Osteoblast (primary cell): Measurements from ENCODE around the gene KLLN. TPM values are rescaled to one million over a fixed set of nuclear protein-coding genes. Genes with fewer than 3 reads are reported as not detected.

Experiments
- DNase-seq: peaks from one replicate; pipeline ENCODE4 v3.0.0; 2011; ENCODE audit warnings: low spot score, mixed read lengths; ENCODE audit not compliant: insufficient read length; ENCODE audit errors: missing footprints
- H2AFZ ChIP-seq: 2 replicates; pipeline ENCODE4 v1.6.0; 2011; ENCODE audit warnings: mild to moderate bottlenecking, low read length
- H3K27ac ChIP-seq: 2 replicates; pipeline ENCODE4 v1.5.1; 2011; ENCODE audit warnings: mild to moderate bottlenecking, low read depth, low read length, moderate library complexity
- H3K27me3 ChIP-seq: 2 replicates; pipeline ENCODE4 v1.6.0; 2012; ENCODE audit warnings: mild to moderate bottlenecking, control low read depth, inconsistent platforms, low read length, moderate library complexity; ENCODE audit not compliant: insufficient read depth
- H3K36me3 ChIP-seq: 2 replicates; pipeline ENCODE4 v1.5.1; 2011; ENCODE audit warnings: mild to moderate bottlenecking, low read length, control low read depth, moderate library complexity; ENCODE audit not compliant: insufficient read depth
- H3K4me1 ChIP-seq: 2 replicates; pipeline ENCODE4 v1.5.1; 2011; ENCODE audit warnings: mild to moderate bottlenecking, low read length, control low read depth, moderate library complexity; ENCODE audit not compliant: insufficient read depth
- H3K4me2 ChIP-seq: 2 replicates; pipeline ENCODE4 v1.6.0; 2011; ENCODE audit warnings: mild to moderate bottlenecking, low read length; ENCODE audit not compliant: insufficient read depth
- H3K4me3 ChIP-seq: fragments of 200-600 bp; sonication (generic); 3 replicates; pipeline ENCODE4 v1.5.1; 2012; ENCODE audit warnings: mild to moderate bottlenecking, low read length, inconsistent platforms; ENCODE audit not compliant: insufficient read depth
- H3K79me2 ChIP-seq: 2 replicates; pipeline ENCODE4 v1.6.0; 2012; ENCODE audit warnings: mild to moderate bottlenecking, low read length, control low read depth, inconsistent platforms; ENCODE audit not compliant: insufficient read depth
- H3K9me3 ChIP-seq: 2 replicates; pipeline ENCODE4 v1.5.1; 2011; ENCODE audit warnings: low read depth, low read length, control low read depth
- H4K20me1 ChIP-seq: 2 replicates; pipeline ENCODE4 v1.6.0; 2012; ENCODE audit warnings: mild to moderate bottlenecking, low read length, control low read depth; ENCODE audit not compliant: insufficient read depth
- total RNA-seq: library from RNA; depleted of rRNA; stranded (reverse); fragments of >200 nt; gene quantifications from 2 replicates; pipeline ENCODE4 v1.2.3, GENCODE V29; 2012
- TF ChIP-seq, protein P1 (sequence below): IDR thresholded peaks from 2 replicates; pipeline ENCODE4 v1.5.1; 2011; ENCODE audit warnings: mild to moderate bottlenecking, low read depth, low read length, moderate library complexity; ENCODE audit errors: extremely low read depth

The KLLN gene
- total RNA-seq, 1 donor = 0.72 TPM

DNA sequence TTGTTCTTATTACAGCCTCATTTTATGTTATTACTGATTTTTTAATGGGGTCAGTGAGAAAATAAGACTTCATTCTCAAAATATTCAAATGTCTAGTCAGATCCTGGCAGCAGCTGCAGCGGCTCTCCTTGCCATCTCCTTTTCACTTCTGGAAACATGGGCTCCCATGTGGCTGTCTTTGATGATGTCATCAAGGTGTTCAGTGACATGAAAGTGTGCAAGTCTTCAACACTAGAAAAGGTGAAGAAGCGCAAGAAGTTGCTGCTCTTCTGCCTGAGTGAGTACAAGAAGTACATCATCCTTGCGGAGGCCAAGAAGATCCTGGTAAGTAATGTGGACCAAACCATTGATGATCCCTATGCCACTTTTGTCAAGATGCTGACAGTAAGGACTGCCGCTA is 19.6 kb downstream of the KLLN start:
- H3K79me2 ChIP-seq = no peaks in the 10 kb centered on the region
- H3K36me3 ChIP-seq = no peaks in the 10 kb centered on the region
- H3K4me3 ChIP-seq = no peak overlapping the region
- H3K27me3 ChIP-seq = no peaks in the 10 kb centered on the region
- H3K4me1 ChIP-seq = peaks cover 24% of the 10 kb centered on the region
- TF ChIP-seq, protein P1, sequence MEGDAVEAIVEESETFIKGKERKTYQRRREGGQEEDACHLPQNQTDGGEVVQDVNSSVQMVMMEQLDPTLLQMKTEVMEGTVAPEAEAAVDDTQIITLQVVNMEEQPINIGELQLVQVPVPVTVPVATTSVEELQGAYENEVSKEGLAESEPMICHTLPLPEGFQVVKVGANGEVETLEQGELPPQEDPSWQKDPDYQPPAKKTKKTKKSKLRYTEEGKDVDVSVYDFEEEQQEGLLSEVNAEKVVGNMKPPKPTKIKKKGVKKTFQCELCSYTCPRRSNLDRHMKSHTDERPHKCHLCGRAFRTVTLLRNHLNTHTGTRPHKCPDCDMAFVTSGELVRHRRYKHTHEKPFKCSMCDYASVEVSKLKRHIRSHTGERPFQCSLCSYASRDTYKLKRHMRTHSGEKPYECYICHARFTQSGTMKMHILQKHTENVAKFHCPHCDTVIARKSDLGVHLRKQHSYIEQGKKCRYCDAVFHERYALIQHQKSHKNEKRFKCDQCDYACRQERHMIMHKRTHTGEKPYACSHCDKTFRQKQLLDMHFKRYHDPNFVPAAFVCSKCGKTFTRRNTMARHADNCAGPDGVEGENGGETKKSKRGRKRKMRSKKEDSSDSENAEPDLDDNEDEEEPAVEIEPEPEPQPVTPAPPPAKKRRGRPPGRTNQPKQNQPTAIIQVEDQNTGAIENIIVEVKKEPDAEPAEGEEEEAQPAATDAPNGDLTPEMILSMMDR = no peak
- peak overlapping the region; percentile 54 for H3K27ac ChIP-seq
- no peaks in the 10 kb centered on the region for H3K9me3 ChIP-seq
- H3K4me2 ChIP-seq = no peak overlapping the region
- no peak overlapping the region for H2AFZ ChIP-seq
- H4K20me1 ChIP-seq = no peaks in the 10 kb centered on the region
- no peak for DNase-seq

DNA sequence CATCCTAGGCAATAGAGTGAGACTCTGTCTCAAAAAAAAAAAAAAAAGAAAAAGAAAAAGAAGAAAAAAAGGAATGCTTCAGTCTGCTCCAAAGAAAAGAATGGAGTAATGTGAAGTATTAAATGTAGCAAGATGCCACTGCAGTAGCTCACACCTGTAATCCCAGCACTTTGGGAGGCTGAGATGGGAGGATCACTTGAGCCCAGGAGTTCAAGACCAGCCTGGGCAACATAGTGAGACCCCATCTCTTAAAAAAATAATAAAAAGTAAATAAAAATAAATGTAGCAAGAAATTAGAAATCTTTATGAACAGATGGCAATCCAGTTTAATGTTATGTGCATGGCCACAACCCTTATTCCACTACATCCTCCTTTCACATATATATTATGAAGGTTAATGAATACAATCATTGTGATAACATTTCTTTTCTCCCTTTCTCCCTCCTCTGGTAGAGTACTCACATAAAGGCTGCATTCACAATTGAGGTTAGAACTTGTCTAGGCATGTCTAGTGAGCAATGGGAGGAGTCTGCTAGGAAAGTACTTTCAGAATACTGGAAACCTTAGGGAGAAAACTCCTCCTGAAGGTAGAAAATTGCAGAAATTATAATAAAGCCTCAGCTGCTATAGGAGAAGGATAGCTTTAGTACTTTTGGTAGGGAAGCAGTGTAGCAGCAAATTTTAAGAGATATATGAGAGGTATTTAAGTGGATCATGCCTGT is 20.4 kb downstream of the KLLN start:
- H3K27me3 ChIP-seq = no peaks in the 10 kb centered on the region
- peak; percentile 39 for DNase-seq
- no peaks in the 10 kb centered on the region for H3K79me2 ChIP-seq
- H2AFZ ChIP-seq = no peak overlapping the region
- H3K4me1 ChIP-seq = peaks cover 24% of the 10 kb centered on the region
- H3K4me3 ChIP-seq = no peak overlapping the region
- no peak overlapping the region for H3K4me2 ChIP-seq
- TF ChIP-seq, protein P1 = no peak
- H3K9me3 ChIP-seq = no peaks in the 10 kb centered on the region
- no peaks in the 10 kb centered on the region for H3K36me3 ChIP-seq
- H3K27ac ChIP-seq = peak overlapping the region; percentile 54
- H4K20me1 ChIP-seq = no peaks in the 10 kb centered on the region

DNA sequence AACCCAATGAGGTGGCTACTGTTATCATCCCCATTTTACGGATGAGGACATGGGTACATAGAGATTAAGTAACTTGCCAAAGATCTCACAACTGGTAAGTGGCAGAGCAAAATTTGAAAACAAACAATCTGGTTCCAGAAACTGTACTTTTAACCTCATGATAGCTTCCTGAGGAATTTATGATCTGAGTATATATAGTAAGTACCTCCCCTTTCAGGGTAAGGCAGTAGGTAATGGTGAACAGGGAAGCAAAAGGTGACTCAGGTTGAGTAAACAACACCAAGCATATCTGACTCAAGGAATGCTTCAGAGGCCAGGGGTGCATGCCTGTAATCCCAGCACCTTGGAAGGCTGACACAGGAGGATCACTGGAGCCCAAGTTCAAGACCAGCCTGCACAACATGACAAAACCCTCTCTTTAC is 21.1 kb downstream of the KLLN start:
- no peak overlapping the region for H3K4me2 ChIP-seq
- TF ChIP-seq, protein P1 = no peak
- H3K79me2 ChIP-seq = no peaks in the 10 kb centered on the region
- H2AFZ ChIP-seq = no peak overlapping the region
- no peaks in the 10 kb centered on the region for H3K9me3 ChIP-seq
- no peaks in the 10 kb centered on the region for H4K20me1 ChIP-seq
- no peaks in the 10 kb centered on the region for H3K36me3 ChIP-seq
- no peak overlapping the region for H3K4me3 ChIP-seq
- no peak overlapping the region for H3K27ac ChIP-seq
- peaks cover 24% of the 10 kb centered on the region for H3K4me1 ChIP-seq
- no peaks in the 10 kb centered on the region for H3K27me3 ChIP-seq
- no peak for DNase-seq

DNA sequence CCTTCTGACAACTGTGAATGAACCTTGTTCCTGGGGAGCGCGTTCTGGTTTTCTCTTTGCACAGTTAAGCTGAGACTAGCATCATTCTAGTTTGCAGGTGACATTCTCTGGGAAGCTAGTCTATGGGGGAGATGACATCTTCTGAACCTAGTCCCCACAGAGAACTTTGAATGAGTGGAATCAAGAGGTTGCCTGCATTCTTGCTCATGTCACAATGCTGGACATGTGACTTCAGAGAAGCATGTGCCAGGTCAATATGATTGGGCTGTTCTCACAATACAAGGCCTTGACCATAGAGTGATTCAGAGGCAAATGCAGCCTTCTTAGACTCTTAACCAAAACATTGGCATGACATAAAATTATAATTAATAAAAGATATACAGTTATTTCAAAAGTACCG is 22.1 kb downstream of the KLLN start:
- Histone ChIP-seq H3K4me1 (peaks cover 22% of the 10 kb centered on the region), H3K4me2 (no peak overlapping the region), H3K36me3 (no peaks in the 10 kb centered on the region), H3K9me3 (no peaks in the 10 kb centered on the region), H3K79me2 (no peaks in the 10 kb centered on the region), H3K27ac (no peak overlapping the region), H3K27me3 (no peaks in the 10 kb centered on the region), H3K4me3 (no peak overlapping the region), H2AFZ (peak overlapping the region; percentile 16), H4K20me1 (no peaks in the 10 kb centered on the region)
- TF ChIP-seq, protein P1 = no peak
- no peak for DNase-seq
